ENCODE data around the gene PPIP5K2.

The PPIP5K2 gene

DNA sequence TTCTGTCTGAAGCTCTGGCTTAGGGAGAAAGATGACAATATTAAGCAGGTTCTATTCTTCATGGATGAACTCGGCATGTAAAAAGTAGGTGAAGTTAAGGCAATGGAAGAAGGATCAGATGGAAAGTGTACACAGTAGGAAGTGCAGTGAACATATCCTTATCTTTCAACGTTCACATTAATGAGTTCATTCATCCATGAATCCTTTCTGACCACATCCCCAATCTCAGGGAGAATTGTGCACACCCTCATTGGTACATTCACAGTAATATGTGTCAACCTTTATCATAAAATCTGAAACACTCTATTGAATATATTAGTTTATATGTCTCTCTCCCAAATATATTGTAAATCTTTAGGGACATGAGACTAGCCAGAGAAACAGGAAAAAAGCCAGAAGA, 5.7 kb upstream of the PPIP5K2 start:
- H3K36me3 ChIP-seq (replicated peaks), result no peaks in the 10 kb centered on the region
- in situ Hi-C loops (cut with HindIII; ENCODE audit: low pct_ligation_motif_present, low sequenced_read_pairs), result no loop called here
- TF ChIP-seq, protein P1, sequence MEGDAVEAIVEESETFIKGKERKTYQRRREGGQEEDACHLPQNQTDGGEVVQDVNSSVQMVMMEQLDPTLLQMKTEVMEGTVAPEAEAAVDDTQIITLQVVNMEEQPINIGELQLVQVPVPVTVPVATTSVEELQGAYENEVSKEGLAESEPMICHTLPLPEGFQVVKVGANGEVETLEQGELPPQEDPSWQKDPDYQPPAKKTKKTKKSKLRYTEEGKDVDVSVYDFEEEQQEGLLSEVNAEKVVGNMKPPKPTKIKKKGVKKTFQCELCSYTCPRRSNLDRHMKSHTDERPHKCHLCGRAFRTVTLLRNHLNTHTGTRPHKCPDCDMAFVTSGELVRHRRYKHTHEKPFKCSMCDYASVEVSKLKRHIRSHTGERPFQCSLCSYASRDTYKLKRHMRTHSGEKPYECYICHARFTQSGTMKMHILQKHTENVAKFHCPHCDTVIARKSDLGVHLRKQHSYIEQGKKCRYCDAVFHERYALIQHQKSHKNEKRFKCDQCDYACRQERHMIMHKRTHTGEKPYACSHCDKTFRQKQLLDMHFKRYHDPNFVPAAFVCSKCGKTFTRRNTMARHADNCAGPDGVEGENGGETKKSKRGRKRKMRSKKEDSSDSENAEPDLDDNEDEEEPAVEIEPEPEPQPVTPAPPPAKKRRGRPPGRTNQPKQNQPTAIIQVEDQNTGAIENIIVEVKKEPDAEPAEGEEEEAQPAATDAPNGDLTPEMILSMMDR (IDR thresholded peaks at IDR 0.05; ENCODE audit: low read depth, low read length, missing control alignments), result no peak
- no peak for DNase-seq
- H3K4me3 ChIP-seq (ENCODE audit: low read depth, low read length), result no peak overlapping the region
- H3K27ac ChIP-seq, result no peak overlapping the region
- H3K27me3 ChIP-seq (replicated peaks), result no peaks in the 10 kb centered on the region

DNA sequence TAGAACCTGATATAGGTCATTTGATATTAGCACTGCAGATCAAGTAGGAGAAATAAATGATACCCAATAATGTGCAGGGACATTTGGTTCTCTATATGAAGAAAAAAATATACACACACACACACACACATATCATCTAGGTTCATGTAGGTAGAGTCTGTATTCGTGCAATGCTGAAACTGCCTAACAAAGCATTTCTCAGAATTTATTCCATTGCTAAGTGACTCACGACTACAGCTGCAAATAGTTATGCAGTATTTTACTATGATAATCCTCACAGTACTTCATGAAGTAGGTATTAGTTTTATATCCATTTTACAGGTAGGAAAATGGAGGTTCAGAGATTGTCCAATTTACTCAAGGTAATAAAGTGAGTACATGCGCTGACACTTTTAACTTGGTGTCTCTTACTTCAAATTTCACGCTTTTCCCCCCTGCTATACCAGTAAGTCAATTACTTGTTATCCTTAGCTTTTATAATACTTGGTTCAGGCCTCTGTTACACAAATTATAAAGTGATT, 2.6 kb upstream of the PPIP5K2 start:
- Histone ChIP-seq H3K36me3 (replicated peaks) (no peaks in the 10 kb centered on the region), H3K4me3 (ENCODE audit: low read depth, low read length) (no peak overlapping the region), H3K27ac (no peak overlapping the region), H3K27me3 (replicated peaks) (no peaks in the 10 kb centered on the region)
- TF ChIP-seq, protein P1 (IDR thresholded peaks at IDR 0.05; ENCODE audit: low read depth, low read length, missing control alignments), result no peak
- DNase-seq, result no peak
- in situ Hi-C loops (cut with HindIII; ENCODE audit: low pct_ligation_motif_present, low sequenced_read_pairs), result no loop called here

GRCh38 chr5:103119070-103119764, 884 bp upstream of the PPIP5K2 start:
- in situ Hi-C loops (cut with HindIII; ENCODE audit: low pct_ligation_motif_present, low sequenced_read_pairs), result no loop called here
- Histone ChIP-seq H3K27me3 (replicated peaks) (no peaks in the 10 kb centered on the region), H3K36me3 (replicated peaks) (no peaks in the 10 kb centered on the region), H3K27ac (peak overlapping the region; percentile 96), H3K4me3 (ENCODE audit: low read depth, low read length) (peak overlapping the region; percentile 92)
- no peak for DNase-seq
- TF ChIP-seq, protein P1 (IDR thresholded peaks at IDR 0.05; ENCODE audit: low read depth, low read length, missing control alignments), result no peak

GRCh38 chr5:103120607-103121200, 603 bp downstream of the PPIP5K2 start:
- H3K27me3 ChIP-seq (replicated peaks), result no peaks in the 10 kb centered on the region
- H3K27ac ChIP-seq, result peak overlapping the region; percentile 96
- DNase-seq, result peak; percentile 15
- TF ChIP-seq, protein P1 (IDR thresholded peaks at IDR 0.05; ENCODE audit: low read depth, low read length, missing control alignments), result no peak
- H3K4me3 ChIP-seq (ENCODE audit: low read depth, low read length), result peak overlapping the region; percentile 92
- in situ Hi-C loops (cut with HindIII; ENCODE audit: low pct_ligation_motif_present, low sequenced_read_pairs), result no loop called here
- H3K36me3 ChIP-seq (replicated peaks), result no peaks in the 10 kb centered on the region

- H3K27ac ChIP-seq, result no peak overlapping the region
- no peaks in the 10 kb centered on the region for H3K27me3 ChIP-seq (replicated peaks)
- no peak for DNase-seq
- TF ChIP-seq, protein P1 (IDR thresholded peaks at IDR 0.05; ENCODE audit: low read depth, low read length, missing control alignments), result no peak
- H3K4me3 ChIP-seq (ENCODE audit: low read depth, low read length), result no peak overlapping the region
- no peaks in the 10 kb centered on the region for H3K36me3 ChIP-seq (replicated peaks)
- in situ Hi-C loops (cut with HindIII; ENCODE audit: low pct_ligation_motif_present, low sequenced_read_pairs), result no loop called here
Measured at GRCh38 chr5:103122242-103122641, 2.1 kb downstream of the PPIP5K2 start.
